ENCODE measurements around the gene NAV1. TPM values are rescaled to one million over a fixed set of nuclear protein-coding genes. Genes with fewer than 3 reads are reported as not detected.
"Not testable (repeated sequence)": the region's sequence is repeated elsewhere in the genome, so short reads cannot be mapped to it uniquely, and the experiment has no call there.

Gene NAV1
- total RNA-seq, 4 donors from 2014 or later: 11.4 to 35.8 (median 18.0) TPM

DNA sequence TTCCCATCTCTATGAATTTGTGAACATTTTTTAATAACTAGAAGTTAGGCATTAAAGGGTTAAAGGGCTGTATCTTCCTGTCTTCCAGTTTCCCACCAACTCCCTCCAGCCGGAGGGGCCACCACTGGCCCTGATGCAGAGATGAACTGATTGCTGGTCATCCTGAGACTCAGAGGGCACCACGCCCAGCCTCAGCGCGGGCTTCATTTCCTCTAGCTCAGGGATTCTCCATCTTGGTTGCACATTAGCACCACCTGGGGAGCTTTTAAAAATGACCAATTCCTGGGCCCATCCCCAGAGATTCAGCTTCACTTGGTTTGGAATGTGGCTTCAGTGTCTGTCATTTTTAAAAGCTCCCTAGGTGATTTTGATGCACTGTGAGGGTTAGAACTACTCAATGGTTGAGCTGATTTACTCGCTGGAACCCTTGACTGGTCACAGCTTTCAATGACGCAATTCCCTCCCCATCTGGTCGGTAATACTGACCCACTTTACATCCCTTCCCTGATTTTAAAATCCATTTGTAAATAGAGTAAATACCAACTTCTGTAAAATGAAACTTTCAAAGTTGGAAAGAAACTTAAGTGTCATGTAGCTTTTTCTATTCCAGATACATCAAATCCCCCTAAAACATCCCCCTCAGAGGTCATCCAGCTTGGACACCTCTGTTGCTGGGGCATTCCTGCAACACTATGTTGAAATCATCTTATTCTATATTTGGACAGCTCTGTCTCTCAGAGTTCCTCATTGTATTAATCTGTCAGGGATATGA lies 5.1 kb downstream of the NAV1 start:
- Histone ChIP-seq H3K36me3 (no peaks in the 10 kb centered on the region), H3K4me1 (peaks cover 0 to 40% (median 9%) of the 10 kb centered on the region in 3 donors), H3K27ac (no peak overlapping the region), H3K9me3 (no peaks in the 10 kb centered on the region), H3K4me3 (no peak overlapping the region), H3K27me3 (no peaks in the 10 kb centered on the region)
- 57 to 90% methylated on average over 5 of the region's 7 CpGs for WGBS, 2 donors (ENCODE audit: low coverage in 1 of 2)
- no peak for ATAC-seq
- TF ChIP-seq POLR2AphosphoS5 (IDR thresholded peaks at IDR 0.05) (no peak), POLR2A (IDR thresholded peaks at IDR 0.05) (no peak), EP300 (IDR thresholded peaks at IDR 0.05) (no peak)
- TF ChIP-seq, protein P1, sequence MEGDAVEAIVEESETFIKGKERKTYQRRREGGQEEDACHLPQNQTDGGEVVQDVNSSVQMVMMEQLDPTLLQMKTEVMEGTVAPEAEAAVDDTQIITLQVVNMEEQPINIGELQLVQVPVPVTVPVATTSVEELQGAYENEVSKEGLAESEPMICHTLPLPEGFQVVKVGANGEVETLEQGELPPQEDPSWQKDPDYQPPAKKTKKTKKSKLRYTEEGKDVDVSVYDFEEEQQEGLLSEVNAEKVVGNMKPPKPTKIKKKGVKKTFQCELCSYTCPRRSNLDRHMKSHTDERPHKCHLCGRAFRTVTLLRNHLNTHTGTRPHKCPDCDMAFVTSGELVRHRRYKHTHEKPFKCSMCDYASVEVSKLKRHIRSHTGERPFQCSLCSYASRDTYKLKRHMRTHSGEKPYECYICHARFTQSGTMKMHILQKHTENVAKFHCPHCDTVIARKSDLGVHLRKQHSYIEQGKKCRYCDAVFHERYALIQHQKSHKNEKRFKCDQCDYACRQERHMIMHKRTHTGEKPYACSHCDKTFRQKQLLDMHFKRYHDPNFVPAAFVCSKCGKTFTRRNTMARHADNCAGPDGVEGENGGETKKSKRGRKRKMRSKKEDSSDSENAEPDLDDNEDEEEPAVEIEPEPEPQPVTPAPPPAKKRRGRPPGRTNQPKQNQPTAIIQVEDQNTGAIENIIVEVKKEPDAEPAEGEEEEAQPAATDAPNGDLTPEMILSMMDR (IDR thresholded peaks at IDR 0.05): no peak

DNA sequence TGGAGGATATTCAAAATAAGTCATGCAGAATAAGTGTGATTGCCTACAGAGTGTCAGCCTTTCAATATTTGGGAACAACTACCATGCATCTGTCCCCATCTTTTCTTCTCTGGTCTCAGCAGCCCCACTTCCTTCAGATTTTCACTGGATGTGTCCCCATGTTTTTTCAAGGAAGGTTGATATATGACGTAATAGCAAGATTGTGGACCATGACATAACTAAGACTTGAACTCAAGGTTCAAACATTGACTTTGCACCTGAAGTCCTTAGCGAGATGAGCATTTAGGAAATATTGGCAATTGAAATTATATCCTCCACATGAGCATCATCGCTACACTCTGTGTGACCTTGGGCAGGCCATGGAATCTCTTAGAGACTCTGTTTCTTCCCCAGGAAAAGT lies 5.8 kb downstream of the NAV1 start:
- no peaks in the 10 kb centered on the region for H3K36me3 ChIP-seq
- H3K27ac ChIP-seq: no peak overlapping the region
- peaks cover 0 to 33% (median 9%) of the 10 kb centered on the region in 3 donors for H3K4me1 ChIP-seq
- WGBS, 2 donors (ENCODE audit: low coverage in 1 of 2): 100% methylated on average over 1 to 3 of the region's 3 CpGs
- H3K27me3 ChIP-seq: no peaks in the 10 kb centered on the region
- ATAC-seq: no peak
- no peak overlapping the region for H3K4me3 ChIP-seq
- H3K9me3 ChIP-seq: no peaks in the 10 kb centered on the region
- TF ChIP-seq POLR2AphosphoS5 (IDR thresholded peaks at IDR 0.05) (no peak), EP300 (IDR thresholded peaks at IDR 0.05) (no peak), POLR2A (IDR thresholded peaks at IDR 0.05) (no peak)
- TF ChIP-seq, protein P1 (IDR thresholded peaks at IDR 0.05): no peak

DNA sequence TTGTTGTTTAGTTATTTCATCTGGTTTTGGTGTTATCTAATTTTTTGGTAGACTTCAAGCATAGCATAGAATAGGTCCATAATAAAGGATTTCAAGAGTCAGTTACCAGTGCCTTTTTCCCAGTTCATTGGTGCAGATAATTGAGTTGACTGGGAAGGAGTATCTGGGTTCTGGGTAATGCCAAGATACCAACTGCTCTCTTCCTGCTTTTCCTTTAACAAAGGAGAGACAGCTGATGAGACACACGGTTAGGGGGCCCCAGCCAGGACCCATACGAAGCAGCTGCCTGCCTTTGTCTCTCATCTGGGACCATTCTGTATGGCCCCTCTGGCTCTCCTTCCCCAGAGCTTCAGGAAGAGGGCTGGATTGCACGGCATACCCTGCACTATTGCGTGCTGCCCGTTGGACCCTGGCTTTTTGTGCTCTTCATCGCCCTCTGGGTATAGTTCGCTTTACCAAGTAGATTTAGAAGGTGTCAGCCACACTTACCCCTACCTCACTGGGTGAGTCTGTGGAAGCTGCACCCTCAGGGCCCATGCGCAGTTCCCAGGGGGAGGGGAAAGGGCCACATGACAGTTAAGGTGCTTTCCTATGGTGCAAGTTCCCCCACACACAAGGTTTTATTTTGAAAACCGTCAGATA lies 7.0 kb downstream of the NAV1 start:
- 56 to 68% methylated on average over 3 to 9 of the region's 9 CpGs for WGBS, 2 donors (ENCODE audit: low coverage in 1 of 2)
- Histone ChIP-seq H3K4me1 (peaks cover 0 to 20% (median 9%) of the 10 kb centered on the region in 3 donors), H3K27me3 (no peaks in the 10 kb centered on the region)

DNA sequence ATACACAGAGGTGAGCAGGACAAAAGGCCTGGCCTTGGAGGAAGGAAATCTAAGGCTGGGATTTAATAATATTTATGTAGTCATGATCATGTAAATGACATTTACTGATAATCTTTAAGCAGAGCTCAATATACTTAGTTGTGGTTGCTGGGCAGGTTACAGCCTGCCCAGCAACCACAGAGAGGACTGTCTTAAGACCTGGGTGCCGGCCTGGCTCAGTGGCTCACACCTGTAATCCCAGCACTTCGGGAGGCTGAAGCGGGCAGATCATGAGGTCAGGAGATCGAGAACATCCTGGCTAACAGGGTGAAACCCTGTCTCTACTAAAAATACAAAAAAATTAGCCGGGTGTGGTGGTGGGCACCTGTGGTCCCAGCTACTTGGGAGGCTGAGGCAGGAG lies 10.6 kb downstream of the NAV1 start:
- ATAC-seq, H3K36me3 ChIP-seq, H3K4me3 ChIP-seq, H3K27me3 ChIP-seq, H3K9me3 ChIP-seq, H3K27ac ChIP-seq: not testable (repeated sequence)
- H3K4me1 ChIP-seq: peaks cover 0 to 26% (median 16%) of the 10 kb centered on the region in 3 donors
- 93% methylated on average over 5 of the region's 5 CpGs; no CpG with 5 or more reads in 1 of the 2 donors for WGBS, 2 donors (ENCODE audit: low coverage in 1 of 2)

More for the DNA sequence above, 7.0 kb downstream of the NAV1 start:
- no peaks in the 10 kb centered on the region for H3K9me3 ChIP-seq
- ATAC-seq: no peak
- H3K4me3 ChIP-seq: no peak overlapping the region
- no peak overlapping the region for H3K27ac ChIP-seq
- no peaks in the 10 kb centered on the region for H3K36me3 ChIP-seq
- TF ChIP-seq POLR2AphosphoS5 (IDR thresholded peaks at IDR 0.05): no peak
- TF ChIP-seq, protein P1 (IDR thresholded peaks at IDR 0.05): no peak
- no peak for TF ChIP-seq POLR2A (IDR thresholded peaks at IDR 0.05)
- TF ChIP-seq EP300 (IDR thresholded peaks at IDR 0.05): no peak

DNA sequence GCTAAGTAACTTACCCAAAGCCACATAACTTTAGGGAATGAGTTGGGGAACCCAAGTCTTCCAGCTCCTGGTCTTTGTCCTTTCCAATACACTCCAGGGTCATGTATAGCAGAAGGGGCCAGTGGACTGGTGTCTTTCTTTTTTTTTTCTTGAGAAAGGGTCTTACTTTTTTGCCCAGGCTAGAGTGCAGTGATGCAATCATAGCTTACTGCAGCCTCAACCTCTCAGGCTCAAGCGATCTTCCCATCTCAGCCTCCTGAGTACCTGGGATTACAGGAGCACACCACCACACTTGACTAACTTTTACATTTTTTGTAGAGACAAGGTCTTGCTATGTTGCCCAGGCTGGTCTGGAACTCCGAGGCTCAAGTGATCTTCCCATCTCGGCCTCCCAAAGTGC lies 12.2 kb downstream of the NAV1 start:
- Histone ChIP-seq H3K4me1 (peaks cover 0 to 31% (median 16%) of the 10 kb centered on the region in 3 donors), H3K36me3 (no peaks in the 10 kb centered on the region)
- ATAC-seq: no peak

More for the DNA sequence above, 12.2 kb downstream of the NAV1 start:
- H3K27ac ChIP-seq: no peak overlapping the region
- TF ChIP-seq EP300 (IDR thresholded peaks at IDR 0.05) (no peak), POLR2A (IDR thresholded peaks at IDR 0.05) (no peak), POLR2AphosphoS5 (IDR thresholded peaks at IDR 0.05) (no peak)
- TF ChIP-seq, protein P1 (IDR thresholded peaks at IDR 0.05): no peak
- WGBS, 2 donors (ENCODE audit: low coverage in 1 of 2): 89 to 94% methylated on average over 3 of the region's 3 CpGs
- no peak overlapping the region for H3K4me3 ChIP-seq
- no peaks in the 10 kb centered on the region for H3K27me3 ChIP-seq
- no peaks in the 10 kb centered on the region for H3K9me3 ChIP-seq
